ENCODE results near the gene DDO.

Gene DDO

DNA sequence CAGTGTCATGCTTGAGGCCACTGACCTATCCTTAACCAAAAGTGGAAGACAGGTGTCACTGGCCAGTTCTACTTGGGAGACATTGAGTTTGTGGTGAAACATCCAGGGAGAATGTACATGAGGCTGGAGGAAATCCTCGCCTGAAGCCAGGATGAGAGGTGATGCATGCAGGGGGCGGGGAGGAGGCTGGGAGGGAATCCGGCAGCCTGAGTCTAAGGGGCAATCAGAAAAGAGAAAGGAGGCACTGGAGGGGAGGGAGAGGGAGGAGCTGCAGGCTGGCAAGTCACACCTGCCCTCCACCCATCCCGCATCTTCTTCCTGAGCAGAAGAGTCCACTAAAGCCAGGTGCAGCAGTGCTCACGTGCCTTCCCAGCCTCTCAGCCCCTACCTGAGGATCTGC, 14.9 kb upstream of the DDO start:
- TF ChIP-seq FOXP2 (optimal IDR thresholded peaks at IDR 0.05; ENCODE audit: control extremely low read depth, extremely low read length, insufficient read depth) (no peak), EZH2 (IDR thresholded peaks at IDR 0.05) (no peak), POLR2AphosphoS5 (IDR thresholded peaks at IDR 0.05; ENCODE audit: borderline replicate concordance, low read depth, low read length) (no peak)
- Histone ChIP-seq H3K9ac (ENCODE audit: insufficient read length) (no peak overlapping the region), H3K4me3 (no peak overlapping the region), H3K36me3 (ENCODE audit: insufficient read depth, low read length) (no peaks in the 10 kb centered on the region), H3K27ac (no peak overlapping the region), H3K9me3 (ENCODE audit: low read depth, low read length) (no peaks in the 10 kb centered on the region)
- DNase-seq (ENCODE audit: low read depth, low spot score) = no peak

DNA sequence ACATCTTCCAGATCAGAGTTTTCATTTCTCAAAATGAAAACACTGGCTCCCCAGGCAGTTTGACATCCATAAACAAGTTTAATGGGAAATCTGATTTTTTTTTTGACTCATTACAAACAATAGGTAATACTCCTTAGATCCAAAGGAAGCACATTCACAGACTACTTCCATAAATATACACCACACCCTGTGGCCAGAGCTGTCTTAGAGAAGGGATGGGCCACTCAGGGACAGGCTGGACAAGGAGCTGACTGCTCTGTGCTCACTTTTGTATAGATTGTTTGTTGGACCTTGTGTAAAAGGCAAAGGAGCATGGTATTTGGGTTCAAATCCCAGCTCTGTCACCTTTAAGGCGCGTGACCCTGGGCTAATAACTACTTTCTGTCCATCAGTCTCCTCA, 12.8 kb upstream of the DDO start:
- H3K36me3 ChIP-seq (ENCODE audit: insufficient read depth, low read length) = no peaks in the 10 kb centered on the region
- no peak overlapping the region for H3K4me3 ChIP-seq
- H3K9ac ChIP-seq (ENCODE audit: insufficient read length) = no peak overlapping the region
- no peaks in the 10 kb centered on the region for H3K9me3 ChIP-seq (ENCODE audit: low read depth, low read length)
- TF ChIP-seq FOXP2 (optimal IDR thresholded peaks at IDR 0.05; ENCODE audit: control extremely low read depth, extremely low read length, insufficient read depth) = no peak
- no peak for TF ChIP-seq POLR2AphosphoS5 (IDR thresholded peaks at IDR 0.05; ENCODE audit: borderline replicate concordance, low read depth, low read length)
- no peak for TF ChIP-seq EZH2 (IDR thresholded peaks at IDR 0.05)
- no peak overlapping the region for H3K27ac ChIP-seq
- no peak for DNase-seq (ENCODE audit: low read depth, low spot score)

DNA sequence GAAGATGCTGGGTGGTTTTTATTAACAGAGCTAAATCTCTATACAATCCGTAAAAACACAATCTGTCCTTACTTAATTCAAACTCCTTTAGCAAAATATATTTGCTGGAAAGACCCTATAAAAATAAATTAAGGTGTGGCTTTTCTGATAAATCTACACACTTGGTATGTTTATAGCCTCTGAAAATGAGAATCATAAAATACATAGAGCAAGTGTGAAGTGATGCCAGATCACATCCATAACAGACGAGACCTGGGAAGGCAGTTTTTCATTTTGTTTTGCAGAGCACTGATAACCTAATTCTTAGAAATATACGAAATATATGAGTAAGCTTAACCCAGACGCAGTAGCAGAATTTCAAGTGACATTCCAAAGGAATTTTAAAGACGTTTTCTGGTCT, 10.4 kb upstream of the DDO start:
- TF ChIP-seq POLR2AphosphoS5 (IDR thresholded peaks at IDR 0.05; ENCODE audit: borderline replicate concordance, low read depth, low read length) = no peak
- TF ChIP-seq EZH2 (IDR thresholded peaks at IDR 0.05) = no peak
- no peak for TF ChIP-seq FOXP2 (optimal IDR thresholded peaks at IDR 0.05; ENCODE audit: control extremely low read depth, extremely low read length, insufficient read depth)
- peak overlapping the region; percentile 14; the same call in 1 of the 2 replicates for H3K27ac ChIP-seq
- H3K9ac ChIP-seq (ENCODE audit: insufficient read length) = peak overlapping the region; percentile 39
- peak overlapping the region; percentile 32 for H3K4me3 ChIP-seq
- no peak for DNase-seq (ENCODE audit: low read depth, low spot score)
- H3K9me3 ChIP-seq (ENCODE audit: low read depth, low read length) = 0 out of 2 replicates have a peak, but pooled peaks cover 3% of the 10 kb centered on the region
- H3K36me3 ChIP-seq (ENCODE audit: insufficient read depth, low read length) = no peaks in the 10 kb centered on the region

DNA sequence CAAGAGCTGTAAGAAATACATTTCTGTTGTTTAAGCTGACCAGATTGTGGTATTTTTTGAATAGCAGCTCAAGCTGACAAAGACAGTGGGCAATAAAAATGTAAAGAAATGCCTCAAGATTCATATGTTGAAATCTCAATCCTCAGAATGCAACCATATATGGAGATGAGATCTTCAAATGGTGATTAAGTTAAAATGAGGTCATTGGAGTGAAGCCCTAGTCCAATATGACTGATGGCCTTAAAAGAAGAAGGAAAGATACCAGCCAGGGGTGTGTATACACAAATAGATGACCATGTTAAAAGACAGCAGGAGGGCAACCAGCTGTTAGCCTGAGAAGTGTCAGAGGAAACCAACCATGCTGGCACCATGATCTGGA, 7.1 kb upstream of the DDO start:
- Histone ChIP-seq H3K4me3 (no peak overlapping the region), H3K36me3 (ENCODE audit: insufficient read depth, low read length) (no peaks in the 10 kb centered on the region), H3K27ac (no peak overlapping the region), H3K9me3 (ENCODE audit: low read depth, low read length) (0 out of 2 replicates have a peak, but pooled peaks cover 3% of the 10 kb centered on the region), H3K9ac (ENCODE audit: insufficient read length) (no peak overlapping the region)
- no peak for DNase-seq (ENCODE audit: low read depth, low spot score)
- TF ChIP-seq POLR2AphosphoS5 (IDR thresholded peaks at IDR 0.05; ENCODE audit: borderline replicate concordance, low read depth, low read length) = no peak

DNA sequence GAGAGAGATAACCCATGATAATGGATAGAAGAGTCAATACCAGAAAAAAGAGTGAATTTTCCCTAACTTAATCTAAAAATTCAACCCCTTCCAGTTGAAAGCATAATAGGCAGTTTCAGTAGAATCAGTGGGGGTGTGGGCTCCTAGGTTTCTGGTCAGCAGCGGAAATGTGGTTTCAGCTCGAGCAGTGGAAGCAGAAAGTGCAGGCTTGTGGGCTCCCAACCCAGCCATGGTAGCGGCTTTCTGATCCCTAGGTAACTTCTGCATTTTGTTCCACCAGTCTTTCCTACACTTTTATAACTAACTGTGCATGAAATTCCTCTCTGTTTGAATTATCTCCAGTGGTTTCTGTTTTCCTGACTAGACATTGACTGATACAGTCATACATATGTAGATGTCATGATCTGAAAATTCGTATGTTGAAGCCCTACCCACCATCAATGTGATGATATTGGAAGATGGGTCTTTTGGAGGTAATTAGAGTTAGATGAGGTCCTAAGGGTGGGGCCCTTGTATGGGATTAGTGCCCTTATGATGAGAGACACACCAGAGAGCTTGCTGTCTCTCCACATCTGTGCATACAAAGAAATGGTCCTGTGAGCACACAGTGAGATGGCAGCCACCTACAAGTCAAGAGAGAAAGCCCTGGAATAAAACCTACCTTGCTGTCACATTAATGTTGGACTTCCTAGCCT, 6.5 kb upstream of the DDO start:
- no peak for TF ChIP-seq FOXP2 (optimal IDR thresholded peaks at IDR 0.05; ENCODE audit: control extremely low read depth, extremely low read length, insufficient read depth)
- TF ChIP-seq POLR2AphosphoS5 (IDR thresholded peaks at IDR 0.05; ENCODE audit: borderline replicate concordance, low read depth, low read length) = no peak
- TF ChIP-seq EZH2 (IDR thresholded peaks at IDR 0.05) = no peak
- Histone ChIP-seq H3K27ac (no peak overlapping the region), H3K4me3 (no peak overlapping the region)

DNA sequence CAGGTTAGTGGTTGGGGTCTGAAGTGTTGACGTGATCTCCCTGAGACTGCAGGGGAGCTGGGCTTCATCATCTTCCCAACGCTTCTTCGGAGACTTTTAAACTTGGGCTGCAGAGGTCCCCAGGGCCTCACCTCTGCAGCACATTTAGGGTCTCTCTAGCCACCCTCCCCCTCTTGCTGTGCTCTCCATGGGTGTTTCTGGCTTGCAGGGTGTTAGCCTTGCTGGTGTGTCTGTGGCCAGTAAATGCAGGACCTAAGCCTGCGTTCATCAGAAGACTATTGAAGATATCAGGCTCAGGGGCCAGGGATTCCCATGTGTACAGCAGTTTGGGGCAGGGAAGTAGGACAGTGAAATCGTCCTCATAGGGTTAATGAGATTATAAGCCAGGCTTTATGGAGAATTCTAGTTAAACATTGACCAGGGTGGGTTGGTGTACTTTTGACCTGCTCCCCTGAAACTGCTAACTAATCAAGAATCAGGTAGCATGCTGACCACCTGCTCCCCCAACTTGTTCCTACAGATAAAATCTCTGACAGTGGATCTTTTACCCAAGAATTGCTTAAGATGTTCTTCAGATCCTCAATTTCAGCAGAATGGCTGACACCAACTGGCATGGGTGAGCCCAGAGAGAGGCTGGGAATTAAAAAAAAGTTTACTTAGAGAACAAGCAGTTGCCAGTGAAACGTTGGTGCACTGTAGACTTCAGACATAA, 3.8 kb upstream of the DDO start:
- no peak for TF ChIP-seq EZH2 (IDR thresholded peaks at IDR 0.05)
- TF ChIP-seq POLR2AphosphoS5 (IDR thresholded peaks at IDR 0.05; ENCODE audit: borderline replicate concordance, low read depth, low read length) = no peak
- TF ChIP-seq FOXP2 (optimal IDR thresholded peaks at IDR 0.05; ENCODE audit: control extremely low read depth, extremely low read length, insufficient read depth) = no peak
- no peak overlapping the region for H3K4me3 ChIP-seq
- no peak overlapping the region for H3K27ac ChIP-seq
- no peak for DNase-seq (ENCODE audit: low read depth, low spot score)
- H3K9ac ChIP-seq (ENCODE audit: insufficient read length) = no peak overlapping the region
- no peaks in the 10 kb centered on the region for H3K36me3 ChIP-seq (ENCODE audit: insufficient read depth, low read length)
- 0 out of 2 replicates have a peak, but pooled peaks cover 3% of the 10 kb centered on the region for H3K9me3 ChIP-seq (ENCODE audit: low read depth, low read length)

More for the DNA sequence above, 6.5 kb upstream of the DDO start:
- Histone ChIP-seq H3K36me3 (ENCODE audit: insufficient read depth, low read length) (no peaks in the 10 kb centered on the region), H3K9me3 (ENCODE audit: low read depth, low read length) (0 out of 2 replicates have a peak, but pooled peaks cover 3% of the 10 kb centered on the region), H3K9ac (ENCODE audit: insufficient read length) (no peak overlapping the region)
- no peak for DNase-seq (ENCODE audit: low read depth, low spot score)

DNA sequence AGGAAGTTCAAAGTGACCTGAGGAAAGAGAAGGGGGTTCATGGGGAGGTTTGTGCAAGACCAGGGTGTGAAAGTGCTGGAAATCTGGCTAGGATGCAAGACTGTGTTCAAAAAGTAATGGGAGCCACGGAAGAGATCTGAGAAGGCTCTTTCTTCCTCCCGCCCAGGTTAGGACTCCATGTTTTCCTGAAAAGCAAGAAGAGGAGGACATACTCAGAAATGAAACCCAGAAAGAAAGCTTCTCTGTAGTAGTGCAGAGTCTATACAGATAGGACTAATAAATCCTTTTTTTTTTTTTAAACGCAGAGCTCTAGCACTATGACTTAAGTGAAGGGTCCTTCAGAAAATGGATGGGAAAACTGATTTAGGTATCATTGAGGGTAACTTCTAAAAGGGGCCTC, 3.2 kb upstream of the DDO start:
- Histone ChIP-seq H3K9me3 (ENCODE audit: low read depth, low read length) (0 out of 2 replicates have a peak, but pooled peaks cover 3% of the 10 kb centered on the region), H3K36me3 (ENCODE audit: insufficient read depth, low read length) (no peaks in the 10 kb centered on the region), H3K4me3 (no peak overlapping the region), H3K9ac (ENCODE audit: insufficient read length) (no peak overlapping the region), H3K27ac (no peak overlapping the region)
- no peak for DNase-seq (ENCODE audit: low read depth, low spot score)
- TF ChIP-seq POLR2AphosphoS5 (IDR thresholded peaks at IDR 0.05; ENCODE audit: borderline replicate concordance, low read depth, low read length) (no peak), FOXP2 (optimal IDR thresholded peaks at IDR 0.05; ENCODE audit: control extremely low read depth, extremely low read length, insufficient read depth) (no peak), EZH2 (IDR thresholded peaks at IDR 0.05) (no peak)

DNA sequence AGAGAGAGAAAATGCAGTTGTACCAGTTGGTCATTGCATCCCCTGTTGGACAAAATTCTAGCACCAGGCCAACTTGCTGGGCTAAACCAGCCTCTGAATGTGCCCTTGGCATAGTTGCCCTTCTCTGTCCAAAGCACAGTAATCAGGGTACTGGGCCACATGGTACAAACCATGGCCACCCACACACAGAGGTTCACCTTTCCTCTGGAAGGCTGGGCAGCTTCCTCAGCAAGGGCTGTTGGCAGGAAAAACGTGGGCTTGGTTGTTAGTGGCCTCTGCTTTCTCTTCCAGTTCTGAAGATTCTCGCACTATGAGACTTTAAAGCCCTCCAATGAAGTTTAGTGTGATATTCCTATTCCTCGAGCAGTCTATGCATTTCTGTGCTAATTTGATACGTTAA, 706 bp downstream of the DDO start:
- no peak for TF ChIP-seq FOXP2 (optimal IDR thresholded peaks at IDR 0.05; ENCODE audit: control extremely low read depth, extremely low read length, insufficient read depth)
- TF ChIP-seq EZH2 (IDR thresholded peaks at IDR 0.05) = no peak
- no peak for TF ChIP-seq POLR2AphosphoS5 (IDR thresholded peaks at IDR 0.05; ENCODE audit: borderline replicate concordance, low read depth, low read length)
- Histone ChIP-seq H3K9ac (ENCODE audit: insufficient read length) (no peak overlapping the region), H3K4me3 (no peak overlapping the region), H3K9me3 (ENCODE audit: low read depth, low read length) (no peaks in the 10 kb centered on the region), H3K36me3 (ENCODE audit: insufficient read depth, low read length) (no peaks in the 10 kb centered on the region), H3K27ac (no peak overlapping the region)
- no peak for DNase-seq (ENCODE audit: low read depth, low spot score)
